Mammary microvascular endothelial cell (primary cell): ENCODE measurements around the gene LY6G5B. TPM values are rescaled to one million over a fixed set of nuclear protein-coding genes. Genes with fewer than 3 reads are reported as not detected.

Experiments
- total RNA-seq: library from RNA; depleted of rRNA; stranded (reverse); fragments of >200 nt; gene quantifications from 2 replicates; pipeline ENCODE4 v1.2.3, GENCODE V29; 2015

LY6G5B gene
- total RNA-seq, 1 donor from 2014 or later = 0.93 TPM

Other genes starting within 250 kb of the LY6G5B start
- gene MICB, start 171.8 kb upstream of the LY6G5B start, total RNA-seq = 19.6 and 21.7 TPM in 2 replicates
- gene MCCD1, start 141.0 kb upstream of the LY6G5B start, total RNA-seq = not detected in 2 replicates
- 338 and 363 TPM in 2 replicates for gene DDX39B, start 128.0 kb upstream of the LY6G5B start, total RNA-seq
- 0.07 and 0.39 TPM in 2 replicates for gene ATP6V1G2, start 123.4 kb upstream of the LY6G5B start, total RNA-seq
- gene NFKBIL1, start 122.4 kb upstream of the LY6G5B start, total RNA-seq = 12.9 and 16.2 TPM in 2 replicates
- gene LTA, start 97.7 kb upstream of the LY6G5B start, total RNA-seq = 0.13 TPM in 1 of 2 replicates, not detected in the other
- 0.20 TPM in 1 of 2 replicates, not detected in the other for gene TNF, start 94.4 kb upstream of the LY6G5B start, total RNA-seq
- gene LTB, start 87.6 kb upstream of the LY6G5B start, total RNA-seq = 2.2 and 7.0 TPM in 2 replicates
- 0.20 and 0.98 TPM in 2 replicates for gene LST1, start 83.7 kb upstream of the LY6G5B start, total RNA-seq
- gene NCR3, start 77.0 kb upstream of the LY6G5B start, total RNA-seq = not detected in 2 replicates
- not detected in 2 replicates for gene AIF1, start 54.7 kb upstream of the LY6G5B start, total RNA-seq
- gene PRRC2A, start 49.3 kb upstream of the LY6G5B start, total RNA-seq = 90.2 and 95.7 TPM in 2 replicates
- gene BAG6, start 17.3 kb upstream of the LY6G5B start, total RNA-seq = 273 and 296 TPM in 2 replicates
- 1.2 and 1.4 TPM in 2 replicates for gene APOM, start 14.1 kb upstream of the LY6G5B start, total RNA-seq
- gene C6orf47, start 9.2 kb upstream of the LY6G5B start, total RNA-seq = 14.2 and 15.2 TPM in 2 replicates
- gene GPANK1, start 5.0 kb upstream of the LY6G5B start, total RNA-seq = 11.7 and 17.9 TPM in 2 replicates
- gene CSNK2B, start 3.9 kb upstream of the LY6G5B start, total RNA-seq = 279 and 308 TPM in 2 replicates
- gene LY6G5C, start 11.1 kb downstream of the LY6G5B start, total RNA-seq = 2.5 and 3.3 TPM in 2 replicates
- gene ABHD16A, start 33.3 kb downstream of the LY6G5B start, total RNA-seq = 36.2 and 38.2 TPM in 2 replicates
- not detected in 2 replicates for gene LY6G6F, start 36.9 kb downstream of the LY6G5B start, total RNA-seq
- not detected in 2 replicates for gene LY6G6D, start 45.4 kb downstream of the LY6G5B start, total RNA-seq
- gene LY6G6C, start 51.8 kb downstream of the LY6G5B start, total RNA-seq = not detected in 2 replicates
- gene MPIG6B, start 53.4 kb downstream of the LY6G5B start, total RNA-seq = not detected in 2 replicates
- 90.3 and 106 TPM in 2 replicates for gene DDAH2, start 59.3 kb downstream of the LY6G5B start, total RNA-seq
- gene CLIC1, start 66.6 kb downstream of the LY6G5B start, total RNA-seq = 1,055 and 1,092 TPM in 2 replicates
- gene MSH5, start 70.0 kb downstream of the LY6G5B start, total RNA-seq = 8.3 and 14.5 TPM in 2 replicates
- gene SAPCD1, start 92.7 kb downstream of the LY6G5B start, total RNA-seq = 0.67 and 1.7 TPM in 2 replicates
- gene VWA7, start 107.4 kb downstream of the LY6G5B start, total RNA-seq = 0.49 and 1.6 TPM in 2 replicates
- gene VARS1, start 125.8 kb downstream of the LY6G5B start, total RNA-seq = 102 and 107 TPM in 2 replicates
- 117 and 140 TPM in 2 replicates for gene LSM2, start 137.0 kb downstream of the LY6G5B start, total RNA-seq
- gene HSPA1L, start 145.3 kb downstream of the LY6G5B start, total RNA-seq = 0.33 and 0.39 TPM in 2 replicates
- gene HSPA1A, start 145.6 kb downstream of the LY6G5B start, total RNA-seq = 158 and 167 TPM in 2 replicates
- gene HSPA1B, start 157.8 kb downstream of the LY6G5B start, total RNA-seq = 110 and 126 TPM in 2 replicates
- gene NEU1, start 192.8 kb downstream of the LY6G5B start, total RNA-seq = 96.4 and 102 TPM in 2 replicates
- gene SLC44A4, start 209.0 kb downstream of the LY6G5B start, total RNA-seq = 0.30 and 0.33 TPM in 2 replicates
- 35.4 and 39.2 TPM in 2 replicates for gene EHMT2, start 227.7 kb downstream of the LY6G5B start, total RNA-seq
- 0.53 and 0.54 TPM in 2 replicates for gene ZBTB12, start 232.1 kb downstream of the LY6G5B start, total RNA-seq